Measurements from ENCODE around the gene TGM1.
A peak's percentile ranks its signal among the peaks of the same experiment; 100 is the strongest.

The TGM1 gene

DNA sequence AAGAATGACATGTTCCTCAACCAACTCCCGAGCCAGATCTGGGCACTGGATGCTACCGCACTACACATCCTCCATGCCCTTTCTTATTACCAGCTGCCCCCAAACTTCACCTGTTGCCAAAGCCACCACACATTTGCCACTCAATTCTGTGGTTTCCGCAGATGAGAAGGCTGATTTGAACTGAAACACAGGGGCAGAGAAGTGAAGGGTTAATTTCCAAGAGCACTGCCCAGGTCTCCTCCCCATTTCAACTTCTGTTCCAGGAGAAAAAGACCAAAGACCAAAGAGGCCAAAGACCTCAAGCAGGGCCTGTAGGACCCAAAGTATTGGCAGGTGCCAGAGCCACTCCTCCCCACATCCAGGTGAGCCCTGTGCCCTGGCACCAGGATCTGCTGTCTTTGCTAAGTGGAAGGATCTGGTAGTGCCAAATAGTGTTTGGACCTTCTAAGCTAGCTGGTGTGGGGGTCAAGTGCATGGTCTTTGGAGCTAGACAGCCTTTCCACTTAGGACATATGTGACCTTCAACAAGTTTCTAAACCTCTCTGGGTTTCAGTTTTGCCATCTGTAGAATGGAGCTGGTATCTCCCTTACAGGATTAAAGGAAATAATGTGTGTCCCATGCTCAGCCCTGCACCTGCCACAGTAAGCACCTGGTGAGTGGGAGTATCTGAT, 28.6 kb upstream of the TGM1 start:
- DNase-seq: no peak

DNA sequence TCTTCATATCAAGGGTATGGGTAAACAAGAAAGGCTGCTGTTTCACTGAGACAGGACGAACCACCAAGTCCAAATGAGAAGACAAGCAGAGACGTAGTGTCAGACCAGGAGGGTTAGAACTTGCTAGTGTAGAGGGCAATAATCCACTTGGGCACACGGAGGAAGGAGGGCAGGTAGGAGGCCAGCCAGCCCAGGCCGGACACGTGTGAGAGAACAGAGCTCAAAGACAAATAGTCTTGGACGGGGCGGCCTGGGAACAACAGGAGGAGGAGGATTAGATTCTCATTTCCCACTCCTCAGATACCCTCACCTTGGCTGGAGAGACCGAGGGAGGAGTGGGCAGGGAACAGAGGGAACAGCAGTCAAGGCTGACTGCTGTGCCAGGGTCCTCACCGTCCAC, 27.8 kb upstream of the TGM1 start:
- no peak for DNase-seq

- peak; percentile 47 for DNase-seq
Observed at GRCh38 chr14:24289649-24290280, 26.8 kb upstream of the TGM1 start.

DNA sequence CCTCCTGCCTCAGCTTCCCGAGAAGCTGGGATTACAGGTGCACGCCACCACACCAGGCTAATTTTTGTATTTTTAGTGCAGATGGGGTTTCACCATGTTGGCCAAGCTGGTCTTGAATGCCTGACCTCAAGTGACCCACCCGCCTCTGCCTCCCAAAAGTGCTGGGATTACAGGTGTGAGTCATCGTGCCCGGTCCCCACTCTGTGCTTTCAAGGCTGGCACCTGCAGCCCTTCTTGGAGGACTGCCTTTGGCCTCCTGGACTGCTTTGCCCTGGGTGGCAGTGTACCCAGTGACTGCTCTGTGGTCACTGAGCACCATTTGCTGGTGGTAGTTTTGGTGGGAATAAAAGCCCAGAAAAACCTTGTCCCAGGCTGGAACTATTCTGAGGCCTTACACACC, 24.0 kb upstream of the TGM1 start:
- DNase-seq: no peak

DNA sequence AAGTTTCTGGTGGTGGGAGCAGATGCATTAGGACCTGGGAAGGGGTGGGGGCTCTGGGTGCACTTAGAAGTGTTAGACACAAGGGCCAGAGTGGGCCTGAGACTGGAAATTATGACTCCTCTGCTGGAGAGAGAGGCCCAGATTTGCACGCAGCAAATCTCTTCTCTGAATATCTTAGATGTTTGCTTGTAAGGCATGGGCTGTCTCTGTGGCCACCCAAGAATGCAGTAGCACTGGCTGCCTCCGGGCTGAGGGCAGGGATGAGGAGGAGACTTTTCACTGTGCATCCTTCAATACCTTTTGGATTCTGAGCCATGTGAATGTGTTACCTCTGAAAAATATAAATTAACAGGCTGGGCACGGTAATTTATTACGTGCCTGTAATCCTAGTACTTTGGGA, 22.4 kb upstream of the TGM1 start:
- DNase-seq: no peak

- no peak for DNase-seq
Observed at GRCh38 chr14:24284501-24285035, 21.6 kb upstream of the TGM1 start.

DNA sequence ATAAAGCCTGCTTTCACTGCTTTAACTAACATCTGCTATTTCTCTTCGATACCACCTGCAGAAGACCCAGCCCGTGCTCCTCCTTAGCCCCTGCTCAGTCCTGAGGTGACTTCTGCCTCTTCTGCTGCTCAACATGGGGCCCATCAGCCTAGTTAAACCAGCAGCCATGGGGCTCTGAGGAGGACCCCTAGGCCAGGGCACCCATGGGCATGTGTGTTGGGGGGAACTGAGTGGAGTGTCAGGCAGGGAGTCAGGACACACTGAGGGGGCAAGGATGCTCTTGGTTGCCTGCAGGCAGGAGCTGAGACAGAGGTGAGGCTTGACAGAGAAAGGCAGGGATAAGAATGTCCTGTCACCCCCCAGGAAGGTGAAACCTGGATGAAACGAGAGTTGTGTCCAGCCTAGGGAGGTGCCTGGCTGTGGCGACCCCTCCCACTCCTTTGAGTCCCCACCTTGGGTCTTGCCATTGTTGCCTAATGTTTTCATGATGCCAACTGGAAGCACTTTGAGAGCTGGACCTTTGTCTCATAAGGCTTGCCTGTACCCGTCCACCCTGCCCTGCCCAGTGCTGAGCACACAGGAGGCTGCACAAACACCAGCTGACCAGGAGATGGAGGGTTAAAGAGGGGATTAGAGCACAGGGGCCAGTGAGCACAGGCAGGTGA, 21.0 kb upstream of the TGM1 start:
- no peak for DNase-seq

GRCh38 chr14:24282736-24283135, 19.8 kb upstream of the TGM1 start:
- DNase-seq: no peak

DNA sequence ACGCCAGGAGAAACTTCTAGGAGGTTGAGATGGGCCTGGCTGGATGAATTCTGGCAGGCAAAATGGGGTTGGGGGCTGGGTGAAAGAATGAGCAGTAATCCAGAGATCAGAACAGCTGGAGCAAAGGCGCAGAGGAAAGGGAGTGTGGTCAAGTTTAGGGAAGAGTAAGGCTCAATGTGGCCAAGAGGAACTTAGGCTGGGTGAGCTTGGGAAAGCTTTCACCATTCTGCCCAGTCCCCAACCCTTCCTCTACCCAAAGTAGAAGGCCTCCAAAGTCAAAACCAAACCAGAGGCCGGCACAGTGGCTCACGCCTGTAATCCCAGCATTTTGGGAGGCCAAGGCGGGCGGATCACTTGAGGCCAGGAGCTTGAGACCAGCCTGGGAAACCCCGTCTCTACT, 18.7 kb upstream of the TGM1 start:
- DNase-seq: no peak

GRCh38 chr14:24280797-24281460, 18.0 kb upstream of the TGM1 start:
- DNase-seq: no peak

DNA sequence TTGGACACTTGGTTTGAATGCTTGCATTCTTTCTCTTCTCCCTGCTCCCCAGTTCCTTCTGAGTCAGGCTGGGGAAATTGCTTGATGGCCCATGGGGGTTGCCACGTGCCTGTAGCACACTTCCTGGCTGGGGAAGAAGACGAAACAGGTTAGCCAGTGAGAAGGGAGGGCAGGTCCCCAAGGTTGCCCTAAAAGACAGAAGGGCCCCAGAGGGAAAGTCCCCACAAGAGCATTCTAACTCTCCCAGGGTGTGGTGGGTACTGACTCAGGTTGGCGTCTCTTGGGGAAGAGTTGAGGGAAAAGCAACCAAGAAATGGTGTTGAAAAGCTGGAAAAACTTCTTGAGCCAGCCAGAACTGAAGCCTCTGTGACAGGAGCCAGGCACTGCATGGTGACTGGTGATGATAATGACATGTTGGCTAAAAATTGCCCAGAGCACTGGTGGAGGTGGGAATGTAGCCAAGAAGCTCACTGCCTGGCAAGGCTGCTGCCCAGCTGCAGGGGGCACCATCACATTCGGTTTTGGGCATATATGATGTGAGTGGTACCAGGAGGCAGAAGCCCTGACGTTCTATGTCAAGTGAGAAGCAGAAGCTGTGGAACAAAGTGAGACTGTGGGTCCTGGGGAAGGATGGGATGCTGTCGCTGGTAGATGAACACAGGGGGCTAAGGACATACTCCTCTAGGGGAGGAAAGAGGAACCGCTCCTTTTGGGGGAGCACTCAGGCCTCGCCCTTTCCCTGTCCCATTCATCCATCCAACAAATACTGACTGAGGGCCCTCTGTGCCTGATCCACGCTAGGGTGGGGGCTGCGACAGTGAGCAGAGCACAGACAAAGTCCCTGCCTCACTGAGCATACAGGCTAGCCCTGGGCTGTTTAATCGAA, 16.6 kb upstream of the TGM1 start:
- DNase-seq: peak; percentile 53

- no peak for DNase-seq
Observed at GRCh38 chr14:24278424-24278823, 15.4 kb upstream of the TGM1 start.

GRCh38 chr14:24277606-24278321, 14.8 kb upstream of the TGM1 start:
- DNase-seq: peak; percentile 19

GRCh38 chr14:24277071-24277470, 14.1 kb upstream of the TGM1 start:
- no peak for DNase-seq

DNA sequence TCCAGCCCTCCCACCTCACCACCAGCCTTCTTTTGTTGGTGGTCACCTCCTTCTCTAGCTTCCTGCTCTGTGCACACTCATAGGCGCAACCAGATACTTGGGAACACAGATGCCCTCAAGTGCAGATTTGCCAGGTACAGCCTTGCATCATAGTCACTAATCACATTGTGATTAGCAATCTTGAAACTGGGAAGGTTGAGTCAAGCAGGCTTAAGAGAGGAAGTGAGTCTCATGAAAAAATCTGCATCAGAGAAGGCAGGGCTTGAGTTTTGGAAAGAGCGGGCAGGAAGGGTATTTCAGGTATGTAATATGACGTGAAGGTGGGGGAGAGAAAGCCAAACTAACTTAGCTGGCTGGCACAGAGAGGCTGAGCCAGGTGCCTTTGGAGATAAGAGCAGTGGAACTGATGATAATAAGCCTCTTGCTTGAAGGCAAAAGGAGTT, 11.1 kb upstream of the TGM1 start:
- DNase-seq: peak; percentile 39

DNA sequence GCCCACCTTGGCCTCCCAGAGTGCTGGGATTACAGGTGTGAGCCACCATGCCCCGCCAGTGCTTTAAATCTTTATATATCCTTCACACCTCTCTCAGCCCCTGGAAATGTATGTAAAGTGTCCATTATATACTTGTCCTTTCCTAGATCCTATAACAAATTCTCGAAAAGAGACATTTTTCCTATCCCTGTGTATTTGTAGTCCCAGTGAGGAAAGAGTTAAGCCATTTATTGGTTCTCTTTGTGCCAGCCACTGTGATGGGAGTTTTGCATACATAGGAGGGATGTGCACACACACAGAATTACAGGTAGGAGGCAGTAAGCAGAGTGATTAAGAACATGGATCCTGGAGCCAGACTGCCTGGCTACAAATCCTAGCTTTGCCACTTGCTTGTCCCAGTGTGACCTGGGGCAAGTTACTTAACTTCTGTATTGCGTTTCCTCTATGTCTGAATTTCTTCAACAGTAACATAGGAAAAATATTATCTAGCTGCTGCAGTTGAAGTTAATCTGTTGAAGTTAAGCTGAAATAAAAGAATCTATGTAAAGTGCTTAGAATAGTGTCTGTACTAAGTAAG, 10.5 kb upstream of the TGM1 start:
- no peak for DNase-seq

GRCh38 chr14:24272467-24272866, 9.5 kb upstream of the TGM1 start:
- no peak for DNase-seq

GRCh38 chr14:24271834-24272263, 8.9 kb upstream of the TGM1 start:
- DNase-seq: no peak

DNA sequence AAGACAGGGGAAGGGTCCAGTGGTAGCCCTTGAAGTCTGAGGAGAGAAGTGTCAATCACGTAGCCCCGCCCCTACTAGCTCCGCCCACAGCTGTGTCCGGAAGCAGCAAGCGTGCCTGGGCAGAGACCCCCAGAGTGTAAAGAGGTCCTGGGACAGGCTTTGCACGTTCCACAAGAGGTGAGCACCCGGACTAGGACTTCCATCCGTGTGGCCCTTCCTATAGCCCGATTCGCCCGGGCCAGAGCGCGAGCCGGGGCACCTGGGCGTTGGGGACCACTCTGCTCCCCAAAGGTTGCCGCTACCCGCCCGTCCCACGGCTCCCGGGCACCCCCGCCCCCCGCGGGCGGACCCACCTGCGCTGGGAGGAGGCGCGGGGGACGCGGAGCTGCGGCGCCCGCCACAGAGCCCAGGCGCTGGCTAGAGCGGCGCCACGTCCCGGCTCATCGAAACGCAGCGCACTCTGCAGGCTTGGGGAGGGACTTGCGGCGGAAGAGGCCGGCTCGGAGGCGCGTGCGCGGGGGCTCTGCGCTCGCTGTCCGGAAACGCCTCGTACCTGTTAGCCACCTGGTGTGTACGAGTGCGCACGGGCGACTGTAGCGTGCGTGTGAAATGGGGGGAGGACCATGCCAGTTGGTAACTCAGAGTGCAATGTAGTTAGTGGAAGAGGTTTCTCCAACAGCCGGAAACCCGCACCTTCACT, 8.3 kb upstream of the TGM1 start, which contains the start of gene RABGGTA:
Gene RABGGTA, minus strand, starts transcription at position 464 of the 700 bp plus-strand sequence. CDS start 482 bp downstream, outside the sequence.
- peak; percentile 88 for DNase-seq

DNA sequence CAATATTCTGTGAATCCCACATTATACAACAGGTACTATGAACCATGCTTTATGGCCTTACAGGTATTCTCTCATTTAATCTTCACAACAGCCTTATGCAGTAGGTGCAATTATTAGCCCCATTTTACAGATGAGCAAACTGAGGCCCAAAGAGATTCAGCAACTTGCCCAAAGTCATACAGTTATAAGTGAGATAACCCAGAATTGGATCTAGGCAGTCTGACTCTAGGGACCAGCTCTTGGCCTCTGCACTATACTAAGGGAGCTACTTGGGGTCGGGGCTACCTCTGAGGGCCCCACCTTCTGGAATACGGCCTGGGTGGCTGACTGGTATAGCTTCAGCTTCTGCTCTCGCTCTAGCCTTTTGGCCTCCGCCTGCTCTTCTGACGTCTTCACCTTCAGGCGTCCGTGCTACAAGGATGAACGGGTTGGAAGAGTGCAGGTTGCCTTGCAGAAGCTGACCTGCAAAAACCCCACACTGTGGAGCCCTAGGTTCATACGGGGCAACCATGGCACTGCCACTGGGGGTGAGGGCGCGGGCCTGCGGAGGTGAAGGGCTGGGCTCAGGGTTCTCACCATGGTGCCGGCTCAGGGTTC, 7.7 kb upstream of the TGM1 start:
- no peak for DNase-seq
